HG03575 (cell line): ENCODE data around the gene KRT71.

Source experiments
- ATAC-seq: cut with Tn5 transposase; IDR thresholded peaks from one replicate; pipeline ENCODE4 v1.9.1; 2021; ENCODE audit not compliant: unreplicated experiment, insufficient number of reproducible peaks, low FRiP score; ENCODE audit errors: extremely low read depth

The KRT71 gene

DNA sequence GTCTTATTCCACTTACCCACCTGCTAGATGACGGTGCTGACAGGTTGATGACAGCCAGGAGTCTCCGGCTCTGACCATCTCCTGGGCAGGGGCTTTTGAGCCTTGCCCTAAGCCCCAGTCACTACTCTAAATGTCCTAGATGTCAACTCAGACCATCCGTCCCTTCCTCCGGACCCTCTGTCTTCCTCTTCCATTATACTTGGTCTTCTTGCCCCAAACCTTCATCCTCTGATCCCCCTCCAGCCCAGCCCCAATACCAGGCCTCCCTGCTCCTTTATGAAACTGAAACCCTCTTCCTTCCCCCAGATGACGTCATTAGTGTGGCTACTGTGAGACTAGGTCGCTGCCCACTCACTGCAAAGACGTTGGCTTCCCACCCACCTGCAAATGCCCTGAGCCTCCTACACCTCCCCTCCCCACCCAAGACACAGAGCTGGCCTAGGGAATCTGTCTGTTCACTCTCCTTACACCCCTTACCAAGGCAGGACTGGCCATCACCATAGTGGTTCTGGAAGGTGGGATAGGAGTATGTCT is 10.1 kb downstream of the KRT71 start:
- no peak for ATAC-seq

DNA sequence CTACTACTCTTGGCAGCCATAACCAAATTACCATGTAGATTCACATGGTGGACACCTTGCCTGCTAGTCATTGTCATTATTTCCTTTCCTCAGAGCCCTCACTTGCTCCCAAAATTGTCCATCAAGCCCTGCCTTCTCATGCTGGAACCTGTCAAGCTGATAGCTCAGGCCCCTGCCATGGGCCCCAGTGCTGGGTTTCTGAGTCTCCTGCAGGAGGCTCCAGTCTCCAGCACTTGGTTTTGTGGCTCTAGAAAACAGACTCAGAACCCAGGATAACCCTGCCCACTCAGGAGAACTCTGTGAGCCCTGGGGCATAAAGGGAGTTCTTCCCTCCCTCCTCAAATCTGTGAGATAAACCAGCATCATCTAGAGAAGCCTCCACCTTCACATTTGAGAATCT is 10.8 kb downstream of the KRT71 start:
- no peak for ATAC-seq

DNA sequence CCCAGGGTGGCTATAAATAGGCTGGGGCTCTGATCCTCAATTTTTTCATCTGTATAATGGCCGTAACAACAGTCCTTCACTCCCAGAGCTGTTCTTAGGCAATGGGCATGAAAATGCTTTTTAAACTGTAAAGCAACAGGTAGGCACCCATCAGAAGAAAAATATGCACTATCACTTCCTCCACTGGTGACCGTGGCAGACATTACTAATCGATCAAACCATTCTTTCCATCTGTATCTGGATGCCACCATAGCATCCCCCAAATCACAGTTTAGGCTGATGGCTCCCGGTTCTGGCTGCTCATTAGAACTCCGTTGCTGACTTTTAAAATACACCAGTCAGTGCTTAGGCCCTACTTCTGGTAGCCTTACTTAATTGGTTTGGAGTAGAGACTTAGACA is 11.2 kb downstream of the KRT71 start:
- ATAC-seq: no peak

DNA sequence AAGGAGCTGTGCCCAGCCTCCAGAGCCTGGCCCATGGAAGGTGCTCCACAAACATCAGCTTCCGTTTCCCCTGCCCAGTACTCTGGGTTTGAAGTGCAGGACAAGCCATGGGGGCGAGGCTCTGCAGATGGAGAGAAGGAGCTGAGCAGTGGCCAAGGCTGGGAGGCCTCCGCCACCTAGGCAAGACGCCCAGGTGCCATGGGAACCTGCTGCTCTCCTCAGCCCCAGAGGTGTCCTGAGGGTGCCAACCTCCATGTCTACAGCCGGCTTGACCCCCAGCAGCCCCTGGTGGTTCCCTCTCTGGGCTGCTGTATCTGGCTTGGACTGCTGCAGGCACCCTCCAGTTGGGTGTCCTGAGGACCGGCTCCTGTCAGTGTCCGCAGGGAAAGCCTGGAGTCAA is 12.4 kb downstream of the KRT71 start:
- no peak for ATAC-seq

DNA sequence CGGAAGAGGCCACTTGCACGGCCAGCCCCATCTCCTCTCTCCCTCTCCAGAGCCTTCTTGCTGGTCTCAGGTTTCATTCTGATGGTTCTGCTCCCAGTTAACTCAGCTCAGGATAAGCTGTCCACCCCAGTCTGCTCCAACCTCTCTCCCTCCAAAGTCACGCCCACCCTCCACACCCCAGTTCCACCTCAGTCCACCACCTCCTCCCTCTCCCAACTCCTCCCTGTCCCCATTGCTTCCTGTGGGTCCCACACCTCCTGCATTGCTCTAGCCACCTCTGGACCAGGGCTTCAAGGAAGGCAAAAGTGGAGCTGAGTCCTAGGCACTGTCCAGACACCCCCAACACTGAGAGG is 13.1 kb downstream of the KRT71 start:
- no peak for ATAC-seq

DNA sequence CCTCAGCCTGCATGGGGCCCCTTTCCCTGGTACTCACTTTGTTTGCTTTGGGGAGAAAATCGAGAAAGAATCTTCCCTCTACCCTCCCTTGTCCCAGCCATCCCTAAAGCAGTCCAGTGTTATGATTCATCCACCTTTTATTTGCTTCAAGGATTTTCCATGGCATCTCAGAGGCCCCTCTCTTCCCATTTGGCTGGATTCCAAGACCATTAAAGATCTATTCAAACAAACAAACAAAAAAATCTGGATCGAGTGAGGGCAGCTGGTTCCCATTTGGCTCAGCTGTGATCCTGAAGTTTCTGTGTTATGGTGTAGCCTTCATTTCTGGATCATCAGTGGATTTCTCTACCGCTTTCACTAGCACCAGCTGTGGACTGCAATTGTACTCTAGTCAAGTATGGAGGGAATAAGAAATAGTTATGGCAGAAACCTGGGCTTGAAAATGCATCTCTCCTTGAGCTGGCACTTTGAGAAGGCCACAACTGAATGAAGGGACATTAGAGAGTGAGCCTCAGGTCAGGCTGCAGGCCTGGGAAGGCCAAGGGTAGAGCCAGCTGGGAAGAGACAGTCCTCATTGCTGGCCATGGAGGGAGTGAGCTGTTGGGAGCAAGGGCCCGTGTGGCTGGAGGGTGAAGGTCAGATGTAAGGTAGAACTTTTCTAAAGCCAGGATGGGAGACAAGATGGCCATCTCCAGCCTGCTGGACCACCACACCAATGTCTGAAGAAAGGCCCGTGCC is 13.7 kb downstream of the KRT71 start:
- ATAC-seq: no peak

GRCh38 chr12:52537101-52537500 is 15.8 kb downstream of the KRT71 start:
- ATAC-seq: no peak

GRCh38 chr12:52535574-52535973 is 17.4 kb downstream of the KRT71 start:
- ATAC-seq: no peak

DNA sequence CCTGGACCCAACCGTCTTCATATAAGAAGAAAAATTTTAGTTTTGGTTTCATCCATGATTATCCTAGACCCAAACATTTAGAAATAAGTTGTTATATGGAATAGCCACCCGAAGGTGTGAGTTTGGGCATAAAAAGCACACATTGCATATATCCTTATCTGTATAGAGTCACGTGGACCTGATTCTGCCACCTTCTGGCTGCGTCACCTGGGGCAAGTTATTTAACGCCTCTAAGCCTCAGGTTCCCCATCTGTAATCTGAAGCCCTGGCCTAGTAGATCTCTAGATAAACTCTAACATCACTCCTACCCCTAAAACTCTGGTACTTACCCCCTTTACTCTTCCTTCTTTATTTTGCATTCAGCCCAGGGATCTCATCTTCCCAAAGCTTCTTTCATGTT is 18.5 kb downstream of the KRT71 start:
- no peak for ATAC-seq

- no peak for ATAC-seq
Measured at GRCh38 chr12:52533686-52534470, 19.1 kb downstream of the KRT71 start.

GRCh38 chr12:52532636-52533035 is 20.3 kb downstream of the KRT71 start:
- no peak for ATAC-seq

GRCh38 chr12:52531566-52532300 is 21.2 kb downstream of the KRT71 start:
- no peak for ATAC-seq

GRCh38 chr12:52530905-52531304 is 22.0 kb downstream of the KRT71 start:
- ATAC-seq: no peak

DNA sequence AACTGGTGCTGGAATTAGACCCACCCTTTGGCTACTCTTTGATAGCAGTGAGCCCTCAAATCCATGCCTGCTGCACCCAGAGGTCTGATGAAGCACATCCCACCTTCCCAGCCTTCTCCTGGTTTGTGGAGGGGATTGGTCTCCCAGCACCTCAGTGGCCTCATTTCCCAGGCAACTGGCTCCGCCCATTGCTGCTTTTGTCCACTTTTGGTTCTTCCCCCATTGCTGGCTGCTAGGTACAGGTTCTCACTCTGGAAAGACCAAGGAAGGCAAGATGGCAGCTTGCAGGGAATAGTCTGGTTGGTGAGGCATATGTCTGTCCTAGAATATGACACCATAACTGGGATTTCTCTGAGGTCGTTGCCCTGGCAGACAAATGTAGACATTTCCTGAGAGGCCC is 22.6 kb downstream of the KRT71 start:
- no peak for ATAC-seq

DNA sequence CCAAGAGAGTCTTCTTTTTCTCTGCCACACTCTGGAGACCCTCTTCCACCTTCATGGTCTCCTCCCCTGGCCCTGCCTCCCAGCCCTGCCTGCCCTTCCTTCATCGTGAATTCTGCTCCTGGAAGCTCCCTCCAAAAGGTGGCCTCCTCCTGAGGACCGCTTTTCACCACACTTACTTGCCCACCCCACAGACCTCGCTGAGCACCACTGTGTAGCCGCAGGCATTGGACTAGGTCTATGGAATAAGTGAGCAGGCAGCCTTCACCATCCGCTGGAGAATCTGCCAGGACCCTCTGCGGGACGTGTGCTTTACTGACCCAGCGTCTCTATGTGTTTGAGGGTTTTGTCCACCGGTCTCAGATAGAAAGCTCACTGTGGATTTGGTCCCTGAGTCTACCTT is 23.1 kb downstream of the KRT71 start:
- ATAC-seq: no peak

GRCh38 chr12:52529417-52529816 is 23.5 kb downstream of the KRT71 start:
- no peak for ATAC-seq

DNA sequence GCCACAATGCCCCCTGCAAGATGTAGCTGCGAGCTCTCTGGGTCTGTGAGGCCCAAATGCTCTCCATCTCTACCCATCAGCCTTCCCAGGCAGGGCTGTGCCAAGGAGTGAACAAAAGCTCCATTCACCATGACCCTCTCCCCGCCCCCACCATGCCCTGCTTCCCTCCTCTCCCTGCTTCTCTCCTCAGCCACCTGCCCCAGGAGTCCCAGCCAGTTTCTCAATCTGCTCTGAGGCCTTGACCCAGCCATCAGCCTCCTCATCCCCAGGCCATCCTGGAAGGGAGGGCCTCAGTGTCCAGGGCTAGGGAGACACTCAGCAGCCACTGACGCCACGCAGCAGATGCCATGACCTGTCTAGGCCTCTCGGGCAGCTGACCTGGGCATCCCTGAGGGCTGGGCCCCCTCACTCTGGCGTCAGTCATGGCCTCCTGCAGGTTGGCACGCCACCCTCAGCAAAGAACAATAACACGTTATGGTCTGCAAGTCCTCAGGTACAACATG is 24.3 kb downstream of the KRT71 start:
- no peak for ATAC-seq

GRCh38 chr12:52527121-52527800 is 25.7 kb downstream of the KRT71 start:
- no peak for ATAC-seq

DNA sequence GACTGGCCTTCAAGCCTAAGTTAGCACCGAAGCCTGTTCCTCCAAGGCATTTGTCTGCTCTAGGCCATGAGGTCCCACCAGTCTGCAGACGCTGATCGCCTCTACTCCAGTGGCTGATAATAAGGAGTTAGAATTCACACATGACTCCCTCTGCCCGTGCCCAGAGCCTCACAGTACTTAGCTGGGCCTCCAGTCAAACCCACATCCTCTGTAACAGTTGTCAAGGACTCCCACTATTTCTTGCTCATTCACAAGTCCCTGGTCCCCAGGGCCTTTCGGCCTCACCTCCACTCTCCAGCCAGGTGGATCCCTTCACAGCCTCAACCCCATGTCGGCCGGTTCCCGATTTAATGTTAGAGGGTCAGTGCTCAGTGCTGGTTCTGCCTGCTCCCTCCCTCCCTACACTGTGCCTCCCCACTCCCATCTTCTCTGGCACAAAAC is 26.4 kb downstream of the KRT71 start:
- no peak for ATAC-seq
